Keratinocyte (primary cell): ENCODE data around the gene SHLD2.

Experiments
- CTCF ChIP-seq, 3 experiments: IDR thresholded peaks in 1 of 3; conservative IDR thresholded peaks in 1 of 3; optimal IDR thresholded peaks in 1 of 3; 2 replicates in 2 of 3; 3 replicates in 1 of 3; pipeline versions ENCODE3 to v1.5.1; 2011; ENCODE audit warnings: low read length in 3 of 3, mild to moderate bottlenecking in 3 of 3, moderate library complexity in 2 of 3, control low read depth in 1 of 3, inconsistent platforms in 1 of 3; ENCODE audit not compliant: insufficient read depth in 2 of 3; ENCODE audit errors: extremely low read depth in 1 of 3
- EZH2 ChIP-seq: IDR thresholded peaks from one replicate; pipeline ENCODE4 v1.6.1; 2012; ENCODE audit warnings: inconsistent platforms, mild to moderate bottlenecking, low read length, moderate library complexity

DNA sequence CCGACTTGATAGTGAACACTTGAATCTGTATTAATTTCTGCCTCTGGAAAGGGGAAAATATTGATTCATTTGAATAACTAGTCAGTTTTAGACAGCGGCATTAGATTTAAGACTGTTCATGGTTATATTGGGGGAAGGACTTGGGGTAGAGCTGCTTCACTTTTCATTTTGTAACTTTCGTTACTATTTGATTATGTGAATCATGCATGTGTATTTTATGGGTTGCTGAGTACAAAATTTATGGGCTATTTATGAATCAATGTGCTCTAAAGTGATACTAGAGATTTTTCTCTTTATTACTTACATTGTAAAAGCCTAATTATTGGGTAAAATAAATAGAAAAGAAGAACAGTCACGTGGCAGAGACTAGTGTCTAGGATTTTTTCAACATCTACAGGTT, 5.3 kb upstream of the SHLD2 start:
- no peak for TF ChIP-seq CTCF (optimal IDR thresholded peaks at IDR 0.05 in 1 of 3, IDR thresholded peaks at IDR 0.05 in 1 of 3, conservative IDR thresholded peaks at IDR 0.05 in 1 of 3; ENCODE audit: extremely low read depth in 1 of 3, insufficient read depth in 2 of 3, low read length in 3 of 3)
- TF ChIP-seq EZH2, result no peak
